ENCODE measurements around the gene CMTM7. TPM values are rescaled to one million over a fixed set of nuclear protein-coding genes. Genes with fewer than 3 reads are reported as not detected.

The CMTM7 gene
- total RNA-seq, 1 experiment from 2014 or later: 62.6 TPM

GRCh38 chr3:32501783-32502117 lies 110.1 kb downstream of the CMTM7 start:
- Histone ChIP-seq H3K27ac (ENCODE audit: low read depth, low read length) (peak overlapping the region; percentile 75; the same call in 1 of the 2 replicates), H2AFZ (ENCODE audit: low read depth, low read length, poor library complexity, severe bottlenecking) (no peak overlapping the region), H3K27me3 (ENCODE audit: insufficient read depth, low read length) (no peaks in the 10 kb centered on the region), H3K79me2 (ENCODE audit: insufficient read depth, low read length) (peaks cover 26% of the 10 kb centered on the region), H3K36me3 (ENCODE audit: control insufficient read depth in 1 of 2, insufficient read depth in 2 of 2, low read length in 2 of 2) (no peaks in the 10 kb centered on the region), H3K4me2 (ENCODE audit: low read length) (peak overlapping the region; percentile 91), H3K9me3 (ENCODE audit: control insufficient read depth in 1 of 2, insufficient read depth in 1 of 2, low read depth in 1 of 2, low read length in 2 of 2) (no peaks in the 10 kb centered on the region), H3K4me3 (replicated peaks in 1 of 2; ENCODE audit: low read depth in 1 of 2, low read length in 2 of 2) (peak overlapping the region; percentile 89 to 90), H3K9me2 (ENCODE audit: insufficient read depth) (no peaks in the 10 kb centered on the region), H4K20me1 (ENCODE audit: insufficient read depth) (peaks cover 3% of the 10 kb centered on the region; the same call in 1 of the 2 replicates), H3K4me1 (ENCODE audit: control insufficient read depth in 1 of 2, insufficient read depth in 2 of 2, low read length in 2 of 2) (peaks cover 4 to 15% of the 10 kb centered on the region in 2 experiments; a peak in 3 of 4 replicates), H3K9ac (ENCODE audit: low read length) (peak overlapping the region; percentile 78)
- BruUV-seq (replicated peaks): no TSS peak
- ChIA-PET CTCF (no interaction called here), RAD21 (ENCODE audit: low non-redundant PET in 1 of 2, low total read pairs in 2 of 2, uncharacterized antibody in 2 of 2, unreplicated experiment in 2 of 2) (no interaction called here), POLR2A (no interaction called here)
- no peak for TF ChIP-seq EZH2phosphoT487 (IDR thresholded peaks at IDR 0.05; ENCODE audit: borderline replicate concordance)
- no peak for TF ChIP-seq ZFX (IDR thresholded peaks at IDR 0.05)
- no peak for TF ChIP-seq SP1 (IDR thresholded peaks at IDR 0.05; ENCODE audit: low read depth)
- TF ChIP-seq FOSL1 (IDR thresholded peaks at IDR 0.05; ENCODE audit: low read depth): no peak
- no peak for TF ChIP-seq CEBPB (IDR thresholded peaks at IDR 0.05; ENCODE audit: low read depth)
- no peak for TF ChIP-seq SRF (IDR thresholded peaks at IDR 0.05; ENCODE audit: low read depth)
- intact Hi-C loops (cut with micrococcal nuclease): no loop called here
- ATAC-seq (no peak), DNase-seq (ENCODE audit: low read depth, low spot score) (no peak)

DNA sequence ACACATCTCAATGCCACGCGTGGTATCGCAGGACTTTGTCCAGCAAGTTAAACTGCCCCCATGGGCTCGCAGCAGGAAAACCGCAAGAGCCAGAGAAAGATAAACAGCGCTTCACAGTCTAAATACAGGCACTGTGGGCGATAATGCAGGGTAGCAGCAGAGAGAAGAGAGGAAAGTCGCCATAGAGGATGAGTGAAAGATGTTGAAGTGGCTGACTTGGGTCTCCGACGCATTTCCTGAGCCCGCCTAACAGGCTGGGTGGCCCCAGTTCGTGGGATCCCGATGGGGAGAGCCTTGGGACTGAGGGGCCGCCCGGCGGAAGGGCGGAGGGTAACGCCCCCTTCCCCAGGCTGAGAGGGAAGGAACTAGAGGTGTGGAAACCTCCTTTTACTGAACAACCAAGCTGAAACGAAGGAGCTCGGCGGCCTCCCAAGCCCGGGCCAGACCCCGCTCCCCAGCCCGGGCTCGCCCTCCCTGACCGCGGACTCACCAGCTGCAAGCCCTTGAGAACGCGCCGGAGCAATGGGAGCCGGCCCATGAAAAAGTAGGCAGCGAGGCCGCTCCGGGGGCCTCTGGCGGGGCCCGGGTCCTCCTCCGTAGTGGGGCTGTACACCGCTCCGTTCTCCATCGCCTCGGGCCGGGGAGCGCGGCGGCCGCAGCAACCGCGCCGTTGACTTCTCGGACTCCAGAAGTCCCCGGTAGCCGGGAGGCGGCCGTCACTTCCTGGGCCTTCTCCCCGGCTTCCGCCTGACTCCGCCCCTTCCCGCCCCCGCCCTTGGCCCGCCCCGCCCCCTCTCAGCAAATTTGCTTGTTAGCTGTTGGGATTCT lies 110.7 kb downstream of the CMTM7 start, which contains the start of gene CMTM6:
Gene CMTM6, minus strand, starts transcription at position 735 of the 828 bp plus-strand sequence. Its CDS starts 107 bp downstream, at position 628.
- peak; percentile 42 for DNase-seq (ENCODE audit: low read depth, low spot score)
- H3K79me2 ChIP-seq (ENCODE audit: insufficient read depth, low read length): peaks cover 26% of the 10 kb centered on the region
- POLR2A ChIA-PET: no interaction called here
- peaks cover 3% of the 10 kb centered on the region; the same call in 1 of the 2 replicates for H4K20me1 ChIP-seq (ENCODE audit: insufficient read depth)
- no peaks in the 10 kb centered on the region for H3K9me3 ChIP-seq (ENCODE audit: control insufficient read depth in 1 of 2, insufficient read depth in 1 of 2, low read depth in 1 of 2, low read length in 2 of 2)
- intact Hi-C loops (cut with micrococcal nuclease): no loop called here
- BruUV-seq (replicated peaks): no TSS peak
- RAD21 ChIA-PET (ENCODE audit: low non-redundant PET in 1 of 2, low total read pairs in 2 of 2, uncharacterized antibody in 2 of 2, unreplicated experiment in 2 of 2): no interaction called here
- H3K27ac ChIP-seq (ENCODE audit: low read depth, low read length): peak within 1 kb of the TSS; percentile 75
- no peaks in the 10 kb centered on the region for H3K36me3 ChIP-seq (ENCODE audit: control insufficient read depth in 1 of 2, insufficient read depth in 2 of 2, low read length in 2 of 2)
- H3K9me2 ChIP-seq (ENCODE audit: insufficient read depth): no peaks in the 10 kb centered on the region
- no peaks in the 10 kb centered on the region for H3K27me3 ChIP-seq (ENCODE audit: insufficient read depth, low read length)
- peaks cover 4 to 14% of the 10 kb centered on the region in 2 experiments; a peak in 3 of 4 replicates for H3K4me1 ChIP-seq (ENCODE audit: control insufficient read depth in 1 of 2, insufficient read depth in 2 of 2, low read length in 2 of 2)
- peak within 1 kb of the TSS; percentile 91 for H3K4me2 ChIP-seq (ENCODE audit: low read length)
- peak; percentile 91 for ATAC-seq
- CTCF ChIA-PET: interaction anchor here (0.7 kb wide), 1 partner anchor 32 kb away, joined by 4 read pairs; no protein-coding TSS in a partner anchor
- H3K4me3 ChIP-seq (replicated peaks in 1 of 2; ENCODE audit: low read depth in 1 of 2, low read length in 2 of 2): peak within 1 kb of the TSS; percentile 89 to 90
- peak within 1 kb of the TSS; percentile 99 for H2AFZ ChIP-seq (ENCODE audit: low read depth, low read length, poor library complexity, severe bottlenecking)
- H3K9ac ChIP-seq (ENCODE audit: low read length): peak within 1 kb of the TSS; percentile 78
- TF ChIP-seq, protein P1, sequence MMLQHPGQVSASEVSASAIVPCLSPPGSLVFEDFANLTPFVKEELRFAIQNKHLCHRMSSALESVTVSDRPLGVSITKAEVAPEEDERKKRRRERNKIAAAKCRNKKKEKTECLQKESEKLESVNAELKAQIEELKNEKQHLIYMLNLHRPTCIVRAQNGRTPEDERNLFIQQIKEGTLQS (IDR thresholded peaks at IDR 0.05): no peak
- TF ChIP-seq REST (IDR thresholded peaks at IDR 0.05; ENCODE audit: low read depth) (no peak), ZNF274 (IDR thresholded peaks at IDR 0.05; ENCODE audit: low read depth, low read length) (no peak), CEBPB (IDR thresholded peaks at IDR 0.05; ENCODE audit: low read depth) (no peak), ZBTB33 (IDR thresholded peaks at IDR 0.05; ENCODE audit: extremely low read depth, insufficient replicate concordance, low read length) (no peak), EGR1 (IDR thresholded peaks at IDR 0.05; ENCODE audit: low read depth) (peak; percentile 43), SP1 (IDR thresholded peaks at IDR 0.05; ENCODE audit: low read depth) (no peak), POLR2AphosphoS5 (IDR thresholded peaks at IDR 0.05; ENCODE audit: low read depth, low read length) (peak; percentile 89), CBX3 (IDR thresholded peaks at IDR 0.05; ENCODE audit: low read depth) (no peak), FOSL1 (IDR thresholded peaks at IDR 0.05; ENCODE audit: low read depth) (no peak), SIN3A (IDR thresholded peaks at IDR 0.05; ENCODE audit: low read depth) (no peak)

Measured in HCT116 (cell line).